Measurements from ENCODE around the gene PTPRN2. TPM values are rescaled to one million over a fixed set of nuclear protein-coding genes. Genes with fewer than 3 reads are reported as not detected.

The PTPRN2 gene
- total and polyA plus RNA-seq, 7 donors, result 3.2 to 7.1 (median 5.5) TPM

DNA sequence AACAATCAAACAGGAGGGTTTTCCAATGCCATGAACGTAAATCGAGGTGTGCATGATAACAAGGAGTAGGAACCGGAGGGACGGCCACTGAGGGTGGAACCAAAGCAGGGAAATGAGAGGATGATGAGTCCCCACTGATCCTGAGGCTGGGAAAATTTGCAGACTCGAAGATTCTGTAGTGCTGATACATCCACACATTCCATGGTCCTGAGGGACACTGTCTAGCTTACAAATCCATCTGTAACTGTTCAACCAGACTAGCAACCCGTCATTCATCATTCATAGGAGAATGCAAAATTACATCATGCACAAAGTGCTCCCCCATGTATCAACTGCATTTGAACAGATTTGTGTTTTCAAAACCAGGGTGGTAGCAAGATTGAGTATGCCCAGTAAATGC lies 189.7 kb downstream of the PTPRN2 start:
- H3K36me3 ChIP-seq, result no peaks in the 10 kb centered on the region
- TF ChIP-seq POLR2AphosphoS5 (IDR thresholded peaks at IDR 0.05) (no peak), EP300 (IDR thresholded peaks at IDR 0.05) (no peak)
- TF ChIP-seq, protein P1, sequence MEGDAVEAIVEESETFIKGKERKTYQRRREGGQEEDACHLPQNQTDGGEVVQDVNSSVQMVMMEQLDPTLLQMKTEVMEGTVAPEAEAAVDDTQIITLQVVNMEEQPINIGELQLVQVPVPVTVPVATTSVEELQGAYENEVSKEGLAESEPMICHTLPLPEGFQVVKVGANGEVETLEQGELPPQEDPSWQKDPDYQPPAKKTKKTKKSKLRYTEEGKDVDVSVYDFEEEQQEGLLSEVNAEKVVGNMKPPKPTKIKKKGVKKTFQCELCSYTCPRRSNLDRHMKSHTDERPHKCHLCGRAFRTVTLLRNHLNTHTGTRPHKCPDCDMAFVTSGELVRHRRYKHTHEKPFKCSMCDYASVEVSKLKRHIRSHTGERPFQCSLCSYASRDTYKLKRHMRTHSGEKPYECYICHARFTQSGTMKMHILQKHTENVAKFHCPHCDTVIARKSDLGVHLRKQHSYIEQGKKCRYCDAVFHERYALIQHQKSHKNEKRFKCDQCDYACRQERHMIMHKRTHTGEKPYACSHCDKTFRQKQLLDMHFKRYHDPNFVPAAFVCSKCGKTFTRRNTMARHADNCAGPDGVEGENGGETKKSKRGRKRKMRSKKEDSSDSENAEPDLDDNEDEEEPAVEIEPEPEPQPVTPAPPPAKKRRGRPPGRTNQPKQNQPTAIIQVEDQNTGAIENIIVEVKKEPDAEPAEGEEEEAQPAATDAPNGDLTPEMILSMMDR (IDR thresholded peaks at IDR 0.05), result no peak
- intact Hi-C loops (cut with DNase I), result loop anchor here (5.0 kb wide), 1 partner anchor 189 kb away; the partner anchor contains the start of gene PTPRN2
- no peak for DNase-seq
- peaks cover 0 to 2% (median 0%) of the 10 kb centered on the region in 4 donors for H3K9me3 ChIP-seq
- no peak overlapping the region for H3K27ac ChIP-seq
- no peaks in the 10 kb centered on the region for H3K27me3 ChIP-seq
- 91 to 92% methylated on average over 6 of the region's 6 CpGs for WGBS, 2 donors
- peaks cover 0 to 8% (median 0%) of the 10 kb centered on the region in 4 donors for H3K4me1 ChIP-seq
- H3K4me3 ChIP-seq, result no peak overlapping the region

DNA sequence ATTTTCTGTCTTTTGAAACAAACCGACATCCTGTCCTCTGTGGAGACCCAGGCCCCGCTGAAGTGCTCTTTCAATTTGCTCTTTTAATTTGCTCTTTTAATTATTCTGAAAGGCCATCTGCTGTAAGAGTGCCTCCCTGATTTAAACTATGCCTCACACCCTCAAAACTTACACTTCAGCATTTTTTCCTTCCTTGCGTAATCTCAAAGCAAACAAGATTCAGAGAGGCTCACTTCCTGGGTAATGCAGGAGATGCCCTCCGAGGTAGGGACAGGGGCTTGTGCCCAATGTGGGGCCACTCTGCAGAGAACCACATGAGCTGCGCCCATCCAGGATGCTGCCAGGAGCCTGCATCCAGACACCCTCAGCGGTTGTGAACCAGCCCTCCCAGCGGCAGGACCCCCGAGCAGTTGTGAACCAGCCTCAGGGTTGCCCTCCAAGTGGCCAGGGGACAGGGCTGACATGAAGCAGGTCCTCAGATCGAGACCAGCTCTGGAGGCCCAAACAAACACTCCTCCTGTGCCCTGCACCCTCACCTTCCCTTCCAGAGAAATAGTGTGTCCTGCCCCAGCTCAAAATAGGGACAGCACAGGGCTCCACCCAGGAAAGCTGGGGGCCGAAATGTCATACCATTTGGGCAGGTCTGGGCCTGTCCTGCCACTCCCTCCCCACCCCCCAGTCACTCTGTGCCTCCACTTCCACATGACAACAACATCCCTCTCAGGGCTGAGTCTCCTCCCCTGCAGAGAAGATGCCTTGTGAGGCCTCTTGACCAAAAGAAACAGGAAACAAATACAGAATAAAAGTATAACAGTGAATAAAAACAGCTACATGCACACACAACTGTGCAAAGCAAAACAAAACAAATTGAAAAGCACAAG lies 190.4 kb downstream of the PTPRN2 start:
- DNase-seq, result no peak
- peaks cover 0 to 2% (median 0%) of the 10 kb centered on the region in 4 donors for H3K9me3 ChIP-seq
- peaks cover 0 to 8% (median 0%) of the 10 kb centered on the region in 4 donors for H3K4me1 ChIP-seq
- no peak overlapping the region for H3K27ac ChIP-seq
- no peaks in the 10 kb centered on the region for H3K27me3 ChIP-seq
- no peak overlapping the region for H3K4me3 ChIP-seq
- H3K36me3 ChIP-seq, result no peaks in the 10 kb centered on the region
- TF ChIP-seq EP300 (IDR thresholded peaks at IDR 0.05) (no peak), POLR2AphosphoS5 (IDR thresholded peaks at IDR 0.05) (no peak), POLR2A (IDR thresholded peaks at IDR 0.05) (no peak)
- TF ChIP-seq, protein P1 (IDR thresholded peaks at IDR 0.05), result no peak
- WGBS, 2 donors, result 49 to 69% methylated on average over 10 of the region's 10 CpGs
- intact Hi-C loops (cut with DNase I), result loop anchor here (5.0 kb wide), 1 partner anchor 190 kb away; the partner anchor contains the start of gene PTPRN2

DNA sequence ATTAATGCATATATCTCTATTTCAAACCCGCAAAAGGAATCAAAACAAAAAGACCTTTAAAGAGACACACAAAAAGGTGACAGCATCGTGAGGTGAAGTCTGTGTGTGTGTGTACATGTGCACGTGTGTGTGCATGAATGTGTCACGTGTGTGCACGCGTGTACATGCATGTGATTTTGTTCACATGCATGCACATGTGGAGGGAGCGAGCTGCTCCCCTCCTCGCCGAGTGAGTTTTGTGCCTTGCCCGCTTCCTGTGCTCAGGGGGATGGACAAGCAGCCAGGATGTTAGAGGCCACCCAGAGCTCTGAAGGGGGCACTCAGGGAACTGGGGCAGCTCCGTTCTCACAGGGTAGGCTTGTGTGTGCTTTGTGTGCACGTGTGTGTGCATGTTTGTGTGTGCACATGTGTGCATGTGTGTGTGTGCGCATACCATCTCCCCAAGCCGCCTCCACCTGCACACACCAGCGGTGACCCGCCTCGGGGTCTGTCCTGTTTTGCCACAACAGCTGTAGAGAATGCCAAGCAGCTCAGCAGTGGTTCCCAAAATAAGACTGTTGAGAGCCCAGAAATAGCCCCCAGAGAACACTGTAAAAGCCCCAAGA lies 191.2 kb downstream of the PTPRN2 start:
- TF ChIP-seq, protein P1 (IDR thresholded peaks at IDR 0.05), result no peak
- TF ChIP-seq EP300 (IDR thresholded peaks at IDR 0.05) (no peak), POLR2A (IDR thresholded peaks at IDR 0.05) (no peak), POLR2AphosphoS5 (IDR thresholded peaks at IDR 0.05) (no peak)
- Histone ChIP-seq H3K4me3 (no peak overlapping the region), H3K27ac (peak overlapping the region in 1 of 4 donors; percentile 47), H3K36me3 (no peaks in the 10 kb centered on the region), H3K9me3 (peaks cover 0 to 2% (median 0%) of the 10 kb centered on the region in 4 donors), H3K27me3 (no peaks in the 10 kb centered on the region), H3K4me1 (peaks cover 0 to 8% (median 0%) of the 10 kb centered on the region in 4 donors)
- no peak for DNase-seq
- intact Hi-C loops (cut with DNase I), result loop anchor here (5.0 kb wide), 1 partner anchor 191 kb away; the partner anchor contains the start of gene PTPRN2
- 45 to 67% methylated on average over 17 of the region's 17 CpGs for WGBS, 2 donors

DNA sequence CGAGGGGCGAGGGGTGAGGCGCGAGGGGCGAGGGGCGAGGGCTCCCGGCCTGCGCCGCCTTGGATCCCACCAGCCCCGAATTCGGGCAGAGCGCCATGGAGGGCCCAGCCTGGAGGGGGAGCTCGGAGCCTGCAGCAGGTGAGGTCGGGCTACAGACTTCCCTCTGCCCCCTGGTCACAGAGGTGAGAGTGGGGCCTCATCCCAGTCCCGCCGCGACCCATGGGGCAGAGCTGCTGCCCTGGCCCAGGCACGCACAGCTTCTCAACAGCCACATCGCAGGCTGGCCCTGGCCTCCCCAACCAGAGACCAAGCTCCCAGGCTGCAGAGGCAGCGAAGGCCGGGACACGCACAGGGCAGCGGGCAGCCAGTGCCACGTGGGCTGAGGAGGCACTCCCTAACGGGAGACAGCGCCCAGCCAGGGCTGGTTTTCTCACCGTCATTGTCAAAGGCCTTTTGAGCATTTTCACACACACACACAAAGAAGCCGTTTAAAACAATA lies 191.8 kb downstream of the PTPRN2 start:
- WGBS, 2 donors, result 40 to 68% methylated on average over 28 of the region's 28 CpGs
- DNase-seq, result no peak
- TF ChIP-seq, protein P1 (IDR thresholded peaks at IDR 0.05), result no peak
- TF ChIP-seq POLR2A (IDR thresholded peaks at IDR 0.05) (no peak), POLR2AphosphoS5 (IDR thresholded peaks at IDR 0.05) (no peak), EP300 (IDR thresholded peaks at IDR 0.05) (no peak)
- Histone ChIP-seq H3K4me1 (peaks cover 0 to 8% (median 0%) of the 10 kb centered on the region in 4 donors), H3K36me3 (no peaks in the 10 kb centered on the region), H3K27me3 (no peaks in the 10 kb centered on the region), H3K4me3 (no peak overlapping the region), H3K9me3 (peaks cover 0 to 2% (median 0%) of the 10 kb centered on the region in 4 donors), H3K27ac (peak overlapping the region in 2 of 4 donors; percentile 27 to 47)
- intact Hi-C loops (cut with DNase I), result loop anchor here (5.0 kb wide), 1 partner anchor 191 kb away; the partner anchor contains the start of gene PTPRN2

All from sigmoid colon (tissue), 7 donors.